GOT3 (cell line): ENCODE data around the gene TKT.
"Not testable (repeated sequence)": the region's sequence is repeated elsewhere in the genome, so short reads cannot be mapped to it uniquely, and the experiment has no call there.

Experiments used
- DNase-seq: peaks from one replicate; lab custom pipeline; 2025; ENCODE audit warnings: mixed read lengths; lab: John Stamatoyannopoulos, UW

Gene TKT

GRCh38 chr3:53260286-53260785 lies 4.5 kb upstream of the TKT start:
- DNase-seq, result no peak

GRCh38 chr3:53259427-53260259 lies 3.8 kb upstream of the TKT start:
- no peak for DNase-seq

GRCh38 chr3:53258600-53259426 lies 3.0 kb upstream of the TKT start:
- no peak for DNase-seq

GRCh38 chr3:53257465-53257864 lies 1.6 kb upstream of the TKT start:
- DNase-seq, result no peak

GRCh38 chr3:53256704-53257055 lies 858 bp upstream of the TKT start:
- DNase-seq, result no peak

- no peak for DNase-seq
These were observed 423 bp downstream of the TKT start for GRCh38 chr3:53255423-53255774.

GRCh38 chr3:53254509-53255422 lies 1.1 kb downstream of the TKT start:
- no peak for DNase-seq

- DNase-seq, result no peak
These were observed 1.9 kb downstream of the TKT start for GRCh38 chr3:53253707-53254508.

GRCh38 chr3:53252947-53253322 lies 2.9 kb downstream of the TKT start:
- not testable (repeated sequence) for DNase-seq

- DNase-seq, result no peak
These were observed 3.5 kb downstream of the TKT start for GRCh38 chr3:53252096-53252946.

GRCh38 chr3:53250881-53251605 lies 4.8 kb downstream of the TKT start:
- no peak for DNase-seq

GRCh38 chr3:53250453-53250852 lies 5.4 kb downstream of the TKT start:
- DNase-seq, result no peak

- no peak for DNase-seq
These were observed 7.7 kb downstream of the TKT start for GRCh38 chr3:53248161-53248560.

GRCh38 chr3:53247619-53248018 lies 8.2 kb downstream of the TKT start:
- no peak for DNase-seq

GRCh38 chr3:53244271-53244670 lies 11.6 kb downstream of the TKT start:
- no peak for DNase-seq

- DNase-seq, result no peak
These were observed 12.0 kb downstream of the TKT start for GRCh38 chr3:53243785-53244184.

GRCh38 chr3:53243165-53243564 lies 12.7 kb downstream of the TKT start:
- DNase-seq, result peak; percentile 7

GRCh38 chr3:53242642-53243041 lies 13.2 kb downstream of the TKT start:
- no peak for DNase-seq

- no peak for DNase-seq
These were observed 13.7 kb downstream of the TKT start for GRCh38 chr3:53242155-53242554.
